NCI-H2029 treated with DMSO at 0.1 percent for 48 hours (cell line): ENCODE data around the gene TSPAN5.

Source experiments
- DNase-seq: peaks from one replicate; lab custom pipeline; 2025; lab: John Stamatoyannopoulos, UW

TSPAN5 gene

GRCh38 chr4:98617358-98618047 lies 40.9 kb downstream of the TSPAN5 start:
- DNase-seq: no peak

GRCh38 chr4:98615991-98616390 lies 42.4 kb downstream of the TSPAN5 start:
- no peak for DNase-seq

- no peak for DNase-seq
Observed at GRCh38 chr4:98614662-98615061, 43.7 kb downstream of the TSPAN5 start.

GRCh38 chr4:98614094-98614493 lies 44.3 kb downstream of the TSPAN5 start:
- DNase-seq: no peak

GRCh38 chr4:98613453-98614075 lies 44.8 kb downstream of the TSPAN5 start:
- DNase-seq: no peak

GRCh38 chr4:98612318-98613250 lies 45.8 kb downstream of the TSPAN5 start:
- no peak for DNase-seq

- no peak for DNase-seq
Observed at GRCh38 chr4:98611677-98612317, 46.6 kb downstream of the TSPAN5 start.

GRCh38 chr4:98610926-98611676 lies 47.3 kb downstream of the TSPAN5 start:
- DNase-seq: no peak

GRCh38 chr4:98610431-98610830 lies 48.0 kb downstream of the TSPAN5 start:
- DNase-seq: no peak

- DNase-seq: no peak
Observed at GRCh38 chr4:98609934-98610333, 48.5 kb downstream of the TSPAN5 start.

GRCh38 chr4:98608356-98608755 lies 50.1 kb downstream of the TSPAN5 start:
- DNase-seq: no peak

GRCh38 chr4:98606894-98607293 lies 51.5 kb downstream of the TSPAN5 start:
- no peak for DNase-seq

GRCh38 chr4:98605216-98605615 lies 53.2 kb downstream of the TSPAN5 start:
- no peak for DNase-seq

GRCh38 chr4:98604723-98605122 lies 53.7 kb downstream of the TSPAN5 start:
- no peak for DNase-seq

GRCh38 chr4:98603683-98604521 lies 54.5 kb downstream of the TSPAN5 start:
- no peak for DNase-seq

GRCh38 chr4:98602270-98602669 lies 56.1 kb downstream of the TSPAN5 start:
- DNase-seq: no peak

GRCh38 chr4:98601708-98602107 lies 56.7 kb downstream of the TSPAN5 start:
- no peak for DNase-seq

GRCh38 chr4:98599617-98600205 lies 58.7 kb downstream of the TSPAN5 start:
- no peak for DNase-seq

- DNase-seq: no peak
Observed at GRCh38 chr4:98586962-98587354, 71.5 kb downstream of the TSPAN5 start.

GRCh38 chr4:98586291-98586961 lies 72.0 kb downstream of the TSPAN5 start:
- no peak for DNase-seq
